HG02610 (cell line): ENCODE results near the gene ZNF264.
"Not testable (repeated sequence)": the region's sequence is repeated elsewhere in the genome, so short reads cannot be mapped to it uniquely, and the experiment has no call there.

Source experiments
- ATAC-seq: cut with Tn5 transposase; IDR thresholded peaks from one replicate; pipeline ENCODE4 v1.9.1; 2021; ENCODE audit warnings: mild to moderate bottlenecking, moderate library complexity; ENCODE audit not compliant: unreplicated experiment

ZNF264 gene

DNA sequence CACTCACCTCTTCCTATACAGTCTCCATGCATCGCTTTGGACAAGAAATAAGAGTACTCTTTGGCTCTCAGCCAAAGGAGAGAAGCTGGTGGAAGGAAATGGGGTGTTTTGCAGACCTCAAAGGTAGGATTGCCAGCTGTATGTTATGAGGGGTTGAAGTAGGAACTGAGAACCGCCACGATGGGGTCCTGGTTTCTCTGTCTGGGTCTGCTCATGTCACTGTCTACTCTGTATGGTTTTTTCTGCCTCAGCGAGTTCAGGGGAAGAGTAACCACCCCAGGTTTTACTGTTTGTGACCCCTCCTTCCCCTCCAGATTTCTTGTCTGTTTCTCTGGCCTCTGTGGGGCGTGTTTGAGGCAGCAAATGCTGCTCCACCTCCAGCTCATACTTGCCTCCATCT lies 53.2 kb downstream of the ZNF264 start:
- no peak for ATAC-seq

DNA sequence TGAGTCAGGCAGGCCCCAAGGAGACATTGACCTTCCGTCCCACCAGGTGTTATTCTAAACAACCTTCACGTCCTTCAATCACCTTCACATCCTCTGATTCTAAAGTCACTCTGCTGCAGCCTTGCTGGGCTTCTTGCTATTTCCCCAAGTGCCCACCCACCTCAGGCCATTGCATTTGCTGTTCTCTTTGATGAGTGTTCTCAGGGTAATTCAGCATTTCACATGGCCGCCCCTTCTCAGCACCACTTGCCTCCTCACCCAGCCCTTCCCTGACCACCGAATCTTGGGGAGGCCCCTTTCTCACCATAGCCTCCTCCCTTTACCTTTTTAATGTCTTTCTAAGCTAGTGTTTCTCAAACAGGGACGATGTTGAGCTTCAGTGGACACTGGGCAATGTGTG lies 53.8 kb downstream of the ZNF264 start:
- ATAC-seq, result no peak

DNA sequence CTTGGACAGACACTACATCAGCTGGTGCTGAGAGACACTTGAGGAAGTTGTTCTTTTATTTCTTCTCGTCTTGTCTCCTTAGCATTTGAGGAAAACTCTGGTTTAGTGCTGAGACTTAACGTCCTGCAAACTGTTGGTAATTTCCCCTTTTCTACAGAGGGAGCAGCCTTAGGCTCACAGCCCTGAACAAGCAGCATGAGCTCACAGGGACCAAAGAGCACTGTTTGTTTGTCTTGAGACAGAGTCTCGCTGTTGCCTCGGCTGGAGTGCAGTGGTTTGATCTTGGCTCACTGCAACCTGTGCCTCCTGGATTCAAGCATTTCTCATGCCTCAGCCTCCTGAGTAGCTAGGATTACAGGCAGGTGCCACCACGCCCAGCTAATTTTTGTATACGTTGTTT lies 54.7 kb downstream of the ZNF264 start:
- no peak for ATAC-seq

DNA sequence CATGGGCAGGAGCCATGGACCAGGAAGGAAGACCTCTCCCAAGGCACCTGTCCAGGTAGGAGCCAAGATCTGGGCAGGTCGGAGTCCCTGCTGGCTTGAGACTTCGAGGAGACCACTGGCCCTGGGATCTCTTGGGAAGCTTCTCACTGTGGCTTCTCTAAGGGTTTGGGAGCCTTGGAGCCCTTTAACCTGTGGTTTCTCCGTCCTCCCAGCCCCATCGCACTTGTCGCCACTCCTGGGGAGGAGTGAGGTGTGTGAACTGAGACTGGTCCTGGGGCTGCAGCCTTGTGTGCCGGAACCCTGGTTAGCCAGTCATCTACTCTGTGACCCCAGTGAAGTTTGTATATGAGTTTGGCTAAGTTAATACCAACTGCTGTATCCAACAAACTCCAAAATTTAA lies 57.3 kb downstream of the ZNF264 start:
- ATAC-seq, result no peak

DNA sequence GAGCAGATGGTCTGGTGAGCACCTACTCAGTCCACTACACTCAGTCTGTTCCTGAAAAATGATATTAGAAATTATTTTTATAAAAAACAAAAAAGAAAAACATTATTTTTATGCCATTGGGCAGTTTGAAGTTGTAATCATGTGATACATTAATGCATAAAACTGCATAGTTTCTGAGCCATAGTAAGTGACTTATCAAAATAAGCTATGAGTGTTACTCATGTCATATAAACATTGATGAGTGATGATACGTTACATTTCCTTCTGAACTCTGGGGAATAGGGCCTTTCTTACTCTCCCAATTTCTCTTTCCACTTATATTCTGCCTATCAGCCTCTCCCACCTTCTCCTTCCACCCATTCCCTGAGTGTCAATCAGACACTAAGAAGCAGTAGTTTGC lies 58.0 kb downstream of the ZNF264 start:
- no peak for ATAC-seq

DNA sequence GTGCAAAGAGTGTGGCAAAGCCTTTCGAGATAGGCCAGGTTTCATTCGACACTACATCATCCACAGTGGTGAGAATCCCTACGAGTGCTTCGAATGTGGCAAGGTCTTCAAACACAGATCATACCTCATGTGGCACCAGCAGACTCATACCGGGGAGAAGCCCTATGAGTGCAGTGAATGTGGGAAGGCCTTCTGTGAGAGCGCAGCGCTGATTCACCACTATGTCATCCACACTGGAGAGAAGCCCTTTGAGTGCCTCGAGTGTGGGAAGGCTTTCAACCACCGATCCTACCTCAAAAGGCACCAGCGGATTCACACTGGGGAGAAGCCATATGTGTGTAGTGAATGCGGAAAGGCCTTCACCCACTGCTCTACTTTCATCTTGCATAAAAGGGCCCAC lies 62.5 kb downstream of the ZNF264 start:
- not testable (repeated sequence) for ATAC-seq

DNA sequence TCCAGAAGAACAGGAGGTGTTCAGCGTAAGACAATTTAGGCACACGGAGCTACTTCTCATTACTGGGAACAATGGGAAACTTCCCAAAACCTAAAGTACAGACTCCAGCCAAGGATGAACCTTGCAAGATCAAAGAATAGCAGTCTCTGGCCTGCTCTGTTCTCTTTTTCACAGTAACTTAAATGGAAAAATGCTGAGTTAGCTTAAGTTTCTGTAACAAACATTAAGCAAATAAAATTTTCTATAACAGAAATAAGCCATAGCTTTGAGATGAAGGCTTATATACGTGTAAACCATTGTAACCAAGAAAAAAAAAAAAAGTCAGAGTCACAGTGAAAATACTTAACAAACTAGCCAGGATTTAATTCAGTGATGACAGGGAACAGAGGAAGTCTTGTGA lies 70.7 kb downstream of the ZNF264 start:
- no peak for ATAC-seq

- no peak for ATAC-seq
Measured at GRCh38 chr19:57263244-57263741, 72.0 kb downstream of the ZNF264 start.

DNA sequence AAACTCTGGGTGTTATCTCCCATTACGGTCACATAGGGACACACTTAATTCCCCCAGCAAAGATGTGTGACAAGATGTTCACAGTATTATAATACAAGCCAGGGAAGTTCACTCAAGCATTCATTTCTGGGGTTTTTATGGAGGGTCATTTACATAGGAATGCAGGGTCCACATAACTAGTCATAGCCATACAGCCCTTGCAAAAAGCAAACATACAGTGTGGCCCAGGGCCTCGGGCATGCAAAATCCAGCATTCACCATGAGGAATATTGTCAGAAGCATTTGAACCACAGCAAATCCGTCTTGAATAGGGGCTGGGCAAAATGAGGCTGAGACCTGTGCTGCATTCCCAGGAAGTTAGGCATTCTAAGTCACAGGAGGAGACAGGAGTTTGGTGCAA lies 76.0 kb downstream of the ZNF264 start:
- ATAC-seq, result no peak

DNA sequence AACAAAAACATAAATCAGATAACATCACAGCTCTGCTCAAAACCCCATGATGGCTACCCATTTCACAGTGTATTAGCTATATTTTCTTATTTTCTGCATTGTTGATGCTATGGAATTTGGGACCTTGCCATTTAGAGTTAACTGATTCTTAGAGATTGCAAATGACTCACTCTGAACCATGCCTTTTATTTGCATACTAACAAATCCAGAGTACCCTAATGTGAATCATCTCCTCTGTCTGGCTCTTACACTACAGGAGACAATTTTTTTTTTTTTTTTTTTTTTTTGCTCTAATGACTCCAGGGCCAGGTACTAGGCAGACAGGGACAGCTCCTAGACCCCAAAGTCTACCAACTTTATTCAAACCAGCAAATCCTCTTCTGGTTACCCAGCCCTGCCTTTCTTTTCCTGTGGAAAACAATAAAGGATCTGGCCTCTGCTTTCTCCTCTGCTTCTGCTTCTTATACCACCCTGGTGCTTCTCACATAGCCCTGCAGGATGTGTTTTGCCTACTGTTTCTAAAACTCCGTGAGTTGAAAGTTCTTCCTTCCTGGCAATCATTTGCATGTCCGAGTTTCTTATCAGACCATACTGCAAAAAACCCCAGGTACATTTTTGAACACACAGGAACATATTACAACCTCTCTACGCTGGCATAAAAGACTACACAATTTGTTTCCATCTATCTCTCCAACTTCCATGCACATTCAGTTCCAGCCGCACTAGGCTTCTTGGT lies 78.4 kb downstream of the ZNF264 start:
- no peak for ATAC-seq

- no peak for ATAC-seq
Measured at GRCh38 chr19:57271280-57271679, 80.0 kb downstream of the ZNF264 start.
